Mesenchymal stem cell (in vitro differentiated cells and primary cell): Measurements from ENCODE around the gene CA14.
"Not testable (repeated sequence)": the region's sequence is repeated elsewhere in the genome, so short reads cannot be mapped to it uniquely, and the experiment has no call there.

Source experiments
- DNase-seq: peaks from one replicate; pipeline ENCODE4 v3.0.0-alpha.2; 2013
- H2AFZ ChIP-seq: one replicate; pipeline ENCODE4 v1.6.1; 2013; ENCODE audit warnings: low read depth, mild to moderate bottlenecking, control low read depth, inconsistent platforms, low read length, moderate library complexity
- H2AK5ac ChIP-seq: 2 replicates; pipeline ENCODE4 v1.6.1; 2013; ENCODE audit warnings: low read length, moderate library complexity, mild to moderate bottlenecking, inconsistent platforms; ENCODE audit not compliant: severe bottlenecking
- H2BK120ac ChIP-seq: one replicate; pipeline ENCODE4 v1.6.1; 2013; ENCODE audit warnings: low read depth, mild to moderate bottlenecking, inconsistent platforms, low read length, moderate library complexity
- H2BK12ac ChIP-seq, 2 experiments: one replicate each; pipeline ENCODE4 v1.6.1; 2013; ENCODE audit warnings: inconsistent platforms in 2 of 2, low read length in 2 of 2, mild to moderate bottlenecking in 2 of 2, moderate library complexity in 2 of 2, control low read depth in 1 of 2
- H2BK15ac ChIP-seq: one replicate; pipeline ENCODE4 v1.6.1; 2013; ENCODE audit warnings: mild to moderate bottlenecking, low read depth, inconsistent platforms; ENCODE audit not compliant: poor library complexity, severe bottlenecking
- H2BK5ac ChIP-seq: 2 replicates; pipeline ENCODE4 v1.6.1; 2013; ENCODE audit warnings: low read depth, mild to moderate bottlenecking, low read length, control low read depth, inconsistent platforms; ENCODE audit not compliant: poor library complexity, severe bottlenecking
- H3K14ac ChIP-seq, 2 experiments: one replicate each; pipeline ENCODE4 v1.6.1; 2013; ENCODE audit warnings: inconsistent platforms in 2 of 2, low read length in 2 of 2, control low read depth in 1 of 2, mild to moderate bottlenecking in 1 of 2, moderate library complexity in 1 of 2
- H3K18ac ChIP-seq, 2 experiments: one replicate each; pipeline ENCODE4 v1.6.1; 2013; ENCODE audit warnings: inconsistent platforms in 2 of 2, low read length in 2 of 2, control low read depth in 1 of 2, low read depth in 1 of 2, mild to moderate bottlenecking in 1 of 2
- H3K23ac ChIP-seq, 2 experiments: one replicate each; pipeline ENCODE4 v1.6.1; 2013; ENCODE audit warnings: inconsistent platforms in 2 of 2, low read length in 2 of 2, mild to moderate bottlenecking in 2 of 2, moderate library complexity in 2 of 2, control low read depth in 1 of 2
- H3K27ac ChIP-seq: 2 replicates; pipeline ENCODE4 v1.5.1; 2013; ENCODE audit warnings: mild to moderate bottlenecking, moderate library complexity, low read length, control low read depth, inconsistent platforms; ENCODE audit not compliant: poor library complexity, severe bottlenecking
- H3K27me3 ChIP-seq, 2 experiments: 2 replicates each; pipeline versions ENCODE4 v1.6.1 to v1.7.0; 2013; ENCODE audit warnings: low read length in 2 of 2, mild to moderate bottlenecking in 2 of 2, moderate library complexity in 2 of 2, control low read depth in 1 of 2, inconsistent platforms in 1 of 2; ENCODE audit not compliant: control insufficient read depth in 1 of 2, insufficient read depth in 1 of 2
- H3K36me3 ChIP-seq, 2 experiments: 2 replicates each; pipeline versions ENCODE4 v1.6.1 to v1.7.0; 2013; ENCODE audit warnings: low read length in 2 of 2, control low read depth in 1 of 2, inconsistent platforms in 1 of 2, low read depth in 1 of 2, mild to moderate bottlenecking in 1 of 2; ENCODE audit not compliant: insufficient read depth in 2 of 2, control insufficient read depth in 1 of 2
- H3K4ac ChIP-seq, 2 experiments: one replicate each; pipeline ENCODE4 v1.6.1; 2013; ENCODE audit warnings: inconsistent platforms in 2 of 2, low read length in 2 of 2, mild to moderate bottlenecking in 2 of 2, moderate library complexity in 2 of 2, control low read depth in 1 of 2, low read depth in 1 of 2
- H3K4me1 ChIP-seq: 2 replicates; pipeline ENCODE4 v1.6.1; 2013; ENCODE audit warnings: low read depth, low read length, control low read depth; ENCODE audit not compliant: control insufficient read depth, insufficient read depth
- H3K4me2 ChIP-seq: 2 replicates; pipeline ENCODE4 v1.6.1; 2013; ENCODE audit warnings: low read length, mild to moderate bottlenecking, inconsistent platforms; ENCODE audit not compliant: poor library complexity, severe bottlenecking
- H3K4me3 ChIP-seq, 2 experiments: 2 replicates each; pipeline versions ENCODE4 v1.5.1 to v1.7.0; 2013; ENCODE audit warnings: low read length in 2 of 2, mild to moderate bottlenecking in 2 of 2, control low read depth in 1 of 2, low read depth in 1 of 2; ENCODE audit not compliant: insufficient read depth in 1 of 2
- H3K79me1 ChIP-seq: replicated peaks from 2 replicates; pipeline ENCODE4 v1.6.1; 2013; ENCODE audit warnings: mild to moderate bottlenecking, control low read depth, low read length, inconsistent platforms; ENCODE audit not compliant: poor library complexity, severe bottlenecking
- H3K9ac ChIP-seq: 2 replicates; pipeline ENCODE4 v1.7.0; 2013; ENCODE audit warnings: mild to moderate bottlenecking, low read length, moderate library complexity
- H3K9me3 ChIP-seq: 2 replicates; pipeline ENCODE4 v1.7.0; 2013; ENCODE audit warnings: mild to moderate bottlenecking, low read length; ENCODE audit not compliant: control insufficient read depth
- H4K8ac ChIP-seq: one replicate; pipeline ENCODE4 v1.6.1; 2013; ENCODE audit warnings: inconsistent platforms, mild to moderate bottlenecking, low read length, moderate library complexity
- H4K91ac ChIP-seq: one replicate; pipeline ENCODE4 v1.6.1; 2013; ENCODE audit warnings: mild to moderate bottlenecking, low read length, inconsistent platforms
- WGBS: methylation state at CpG from one replicate; pipeline ENCODE4 v1.1.7; 2013; ENCODE audit warnings: mixed read lengths; 5-methylcytosine and 5-hydroxymethylcytosine counted together

CA14 gene

GRCh38 chr1:150227228-150227627, 30.3 kb upstream of the CA14 start:
- Histone ChIP-seq H3K36me3 (peaks cover 9 to 44% of the 10 kb centered on the region in 2 experiments), H3K18ac (no peak overlapping the region), H3K9me3 (no peaks in the 10 kb centered on the region), H4K8ac (no peak overlapping the region), H3K4me3 (no peak overlapping the region), H2BK120ac (no peak overlapping the region), H2AFZ (no peak overlapping the region), H3K79me1 (peaks cover 10% of the 10 kb centered on the region), H2BK15ac (no peak overlapping the region), H3K4me2 (no peak overlapping the region), H4K91ac (no peak overlapping the region), H2BK12ac (no peak overlapping the region), H3K9ac (no peak overlapping the region), H2BK5ac (no peak overlapping the region), H3K27me3 (no peaks in the 10 kb centered on the region), H3K14ac (no peak overlapping the region), H3K23ac (no peak overlapping the region), H3K4ac (no peak overlapping the region), H3K27ac (no peak overlapping the region), H3K4me1 (no peaks in the 10 kb centered on the region), H2AK5ac (no peak overlapping the region)
- DNase-seq, result no peak

DNA sequence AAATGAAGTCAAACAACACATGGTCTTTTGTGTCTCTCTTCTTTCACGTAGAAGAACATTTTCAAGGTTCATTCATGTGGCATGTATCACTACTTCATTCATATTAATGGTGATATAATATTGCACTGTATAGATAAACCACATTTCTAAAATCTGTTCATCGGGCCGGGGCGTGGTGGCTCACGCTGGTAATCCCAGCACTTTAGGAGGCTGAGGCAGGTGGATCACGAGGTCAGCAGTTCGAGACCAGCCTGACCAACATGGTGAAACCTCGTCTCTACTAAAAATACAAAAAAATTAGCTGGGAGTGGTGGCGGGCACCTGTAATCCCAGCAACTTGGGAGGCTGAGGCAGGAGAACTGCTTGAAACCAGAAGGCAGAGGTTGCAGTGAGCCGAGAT, 29.3 kb upstream of the CA14 start:
- not testable (repeated sequence) for H3K9me3 ChIP-seq, DNase-seq, H3K9ac ChIP-seq, H2BK15ac ChIP-seq, H3K27ac ChIP-seq, H3K18ac ChIP-seq, H2BK5ac ChIP-seq, H2BK12ac ChIP-seq, H2AFZ ChIP-seq, H3K4me1 ChIP-seq, H2BK120ac ChIP-seq, H2AK5ac ChIP-seq, H3K4ac ChIP-seq, H3K14ac ChIP-seq, H4K91ac ChIP-seq, H3K4me3 ChIP-seq, H3K4me2 ChIP-seq, H3K27me3 ChIP-seq, H3K23ac ChIP-seq, H3K79me1 ChIP-seq, H4K8ac ChIP-seq
- peaks cover 7 to 38% of the 10 kb centered on the region in 2 experiments for H3K36me3 ChIP-seq
- 97% methylated on average over 9 of the region's 10 CpGs for WGBS

- not testable (repeated sequence) for H3K27ac ChIP-seq, H3K14ac ChIP-seq, H3K4me3 ChIP-seq, H3K79me1 ChIP-seq, H3K4me2 ChIP-seq, H3K27me3 ChIP-seq, H2BK5ac ChIP-seq, H2AFZ ChIP-seq, H4K91ac ChIP-seq, H3K4me1 ChIP-seq, H2AK5ac ChIP-seq, H2BK15ac ChIP-seq, DNase-seq, H3K36me3 ChIP-seq, H2BK12ac ChIP-seq, H4K8ac ChIP-seq, H3K4ac ChIP-seq, H2BK120ac ChIP-seq, H3K9me3 ChIP-seq, H3K18ac ChIP-seq, H3K23ac ChIP-seq
- peak overlapping the region; percentile 99 for H3K9ac ChIP-seq
- WGBS, result 95% methylated on average over 10 of the region's 10 CpGs
Measured at GRCh38 chr1:150232921-150233320, 24.7 kb upstream of the CA14 start.

DNA sequence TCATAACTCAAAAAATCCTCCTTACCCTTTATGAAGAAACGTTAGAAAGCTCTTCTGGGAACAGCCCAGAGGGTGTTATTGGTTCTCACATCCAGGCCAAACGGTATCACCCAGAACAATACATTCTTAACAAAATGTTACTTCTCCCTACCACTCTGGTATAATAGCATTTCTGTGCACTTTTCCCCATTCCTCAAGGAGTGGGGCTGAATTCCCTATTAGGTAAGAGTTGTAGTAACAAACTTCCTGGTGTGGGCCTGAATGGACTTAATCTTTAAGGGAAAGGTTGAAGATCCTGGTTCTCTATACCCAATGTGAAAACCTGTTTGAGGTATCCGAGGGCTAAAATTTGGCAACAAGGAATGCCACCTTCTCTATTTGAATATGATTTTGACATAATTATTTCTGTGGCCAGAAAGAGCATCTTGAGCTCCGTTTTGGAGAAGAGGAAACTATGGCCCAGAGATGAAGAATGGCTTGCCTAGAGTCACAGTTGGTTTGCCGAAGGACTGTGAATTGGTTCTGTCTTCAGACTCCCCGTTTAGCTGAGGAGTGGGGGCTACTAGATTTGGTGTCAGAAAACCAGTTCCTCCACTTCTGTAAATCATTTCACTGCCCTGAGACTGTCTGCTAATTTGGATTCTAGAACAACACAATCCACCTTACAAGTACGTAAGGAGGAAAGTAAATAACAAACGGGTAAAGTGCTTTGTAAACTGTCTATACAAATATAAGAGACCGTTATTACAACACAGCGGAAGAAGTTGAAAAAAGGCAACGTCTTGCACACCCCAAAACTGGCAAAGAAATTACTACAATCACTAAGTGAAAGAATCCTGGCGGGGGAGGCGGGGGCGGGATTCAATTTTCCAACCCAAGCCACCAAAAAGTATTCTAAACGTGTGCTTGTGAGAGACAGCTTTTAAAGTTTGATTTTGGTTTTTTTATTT, 23.9 kb upstream of the CA14 start:
- no peak overlapping the region for H4K91ac ChIP-seq
- peaks cover 4% of the 10 kb centered on the region for H3K4me1 ChIP-seq
- H3K79me1 ChIP-seq, result peaks cover 3% of the 10 kb centered on the region
- WGBS, result 45% methylated on average over 2 of the region's 15 CpGs
- no peak overlapping the region for H2BK120ac ChIP-seq
- DNase-seq, result peak; percentile 46
- no peak overlapping the region for H2AK5ac ChIP-seq
- no peaks in the 10 kb centered on the region for H3K27me3 ChIP-seq
- H4K8ac ChIP-seq, result no peak overlapping the region
- H3K4me2 ChIP-seq, result peak overlapping the region; percentile 94
- H3K14ac ChIP-seq, result no peak overlapping the region
- H2BK5ac ChIP-seq, result no peak overlapping the region
- no peak overlapping the region for H2BK15ac ChIP-seq
- no peak overlapping the region for H2AFZ ChIP-seq
- H3K9ac ChIP-seq, result peak overlapping the region; percentile 99
- H3K18ac ChIP-seq, result peak overlapping the region in 1 of 2 experiments; percentile 19
- H3K23ac ChIP-seq, result no peak overlapping the region
- peak overlapping the region in 1 of 2 experiments; percentile 95 for H3K4me3 ChIP-seq
- H3K4ac ChIP-seq, result peak overlapping the region in 1 of 2 experiments; percentile 67
- peaks cover 0 to 5% of the 10 kb centered on the region in 2 experiments for H3K36me3 ChIP-seq
- H3K27ac ChIP-seq, result peak overlapping the region; percentile 88
- no peak overlapping the region for H2BK12ac ChIP-seq
- no peaks in the 10 kb centered on the region for H3K9me3 ChIP-seq
